Endothelial cell of umbilical vein (primary cell): ENCODE measurements around the gene ANKRD23. TPM values are rescaled to one million over a fixed set of nuclear protein-coding genes. Genes with fewer than 3 reads are reported as not detected.
A peak's percentile ranks its signal among the peaks of the same experiment; 100 is the strongest.

Experiments
- BruUV-seq: library from RNA; stranded (reverse); fragments of 400-500 nt; replicated peaks from 2 replicates; lab custom pipeline; 2021; lab: Mats Ljungman, UMichigan
- CTCF ChIA-PET: fragments of 300-600, 350-600 bp; sonication (Branson Sonifier 250); formaldehyde crosslinking; loops from one replicate; lab custom pipeline; 2021; ENCODE audit warnings: antibody characterized with exemption, inconsistent platforms; lab: Charles Lee
- POLR2A ChIA-PET: fragments of 300-600, 350-600 bp; sonication (Branson Sonifier 250); formaldehyde crosslinking; loops from one replicate; lab custom pipeline; 2021; ENCODE audit warnings: antibody characterized with exemption, inconsistent platforms; lab: Charles Lee
- DNase-seq: peaks from one replicate; pipeline ENCODE4 v3.0.0-alpha.2; 2011; ENCODE audit warnings: low read depth, low spot score
- FAIRE-seq: peaks from 2 replicates; lab custom pipeline; 2011; peaks lifted over from hg19 to GRCh38; lab: Jason Lieb, UNC
- H2AFZ ChIP-seq: 2 replicates; pipeline ENCODE4 v1.6.0; 2012; ENCODE audit warnings: low read depth, low read length, control low read depth, inconsistent platforms
- H3K27ac ChIP-seq: 2 replicates; pipeline ENCODE4 v1.5.1; 2011; ENCODE audit warnings: low read depth, mild to moderate bottlenecking, control low read depth, low read length, moderate library complexity; ENCODE audit not compliant: insufficient read depth
- H3K27me3 ChIP-seq, 2 experiments: 2 replicates each; pipeline versions ENCODE4 v1.6.0 to v1.6.1; 2011; ENCODE audit warnings: low read length in 2 of 2, mixed read lengths in 1 of 2; ENCODE audit not compliant: control insufficient read depth in 2 of 2, insufficient read depth in 2 of 2
- H3K36me3 ChIP-seq, 2 experiments: 2 replicates in 1 of 2; 3 replicates in 1 of 2; pipeline ENCODE4 v1.5.1; 2011; ENCODE audit warnings: low read length in 2 of 2, mild to moderate bottlenecking in 1 of 2, moderate library complexity in 1 of 2; ENCODE audit not compliant: control insufficient read depth in 2 of 2, insufficient read depth in 2 of 2; ENCODE audit errors: extremely low read depth in 1 of 2
- H3K4me1 ChIP-seq: 3 replicates; pipeline ENCODE4 v1.5.1; 2011; ENCODE audit warnings: mild to moderate bottlenecking, low read length; ENCODE audit not compliant: control insufficient read depth, insufficient read depth; ENCODE audit errors: extremely low read depth
- H3K4me2 ChIP-seq: 2 replicates; pipeline ENCODE4 v1.6.1; 2011; ENCODE audit warnings: low read length, control low read depth, mixed read lengths; ENCODE audit not compliant: insufficient read depth
- H3K4me3 ChIP-seq, 3 experiments: fragments of 200-600 bp in 1 of 3; sonication (generic), shearing (Covaris generic) in 1 of 3; replicated peaks in 1 of 3; 2 replicates each; pipeline ENCODE4 v1.5.1; 2011 to 2016; ENCODE audit warnings: control low read depth in 3 of 3, low read length in 3 of 3, mild to moderate bottlenecking in 2 of 3, inconsistent platforms in 1 of 3, low read depth in 1 of 3, moderate library complexity in 1 of 3; ENCODE audit not compliant: insufficient read depth in 1 of 3
- H3K79me2 ChIP-seq: 2 replicates; pipeline ENCODE4 v1.6.0; 2012; ENCODE audit warnings: low read length, inconsistent platforms; ENCODE audit not compliant: control insufficient read depth, insufficient read depth
- H3K9ac ChIP-seq: replicated peaks from 2 replicates; pipeline ENCODE3; 2011; ENCODE audit warnings: low read length, control low read depth; ENCODE audit not compliant: insufficient read depth; ENCODE audit errors: extremely low read depth
- H3K9me1 ChIP-seq: replicated peaks from 3 replicates; pipeline ENCODE4 v1.6.0; 2011; ENCODE audit warnings: mild to moderate bottlenecking, low read length; ENCODE audit not compliant: control insufficient read depth, insufficient read depth; ENCODE audit errors: extremely low read depth
- H3K9me3 ChIP-seq: replicated peaks from 2 replicates; pipeline ENCODE4 v1.5.1; 2012; ENCODE audit warnings: low read length, inconsistent platforms; ENCODE audit not compliant: control insufficient read depth, insufficient read depth
- H4K20me1 ChIP-seq: replicated peaks from 2 replicates; pipeline ENCODE3; 2011; ENCODE audit warnings: mild to moderate bottlenecking, low read length; ENCODE audit not compliant: control insufficient read depth, insufficient read depth; ENCODE audit errors: extremely low read depth
- CTCF ChIP-seq, 2 donors: IDR thresholded peaks; 1 replicate in 1 of 2; 2 replicates in 1 of 2; pipeline ENCODE4 v1.5.1; 2011; ENCODE audit warnings: low read length in 2 of 2, mild to moderate bottlenecking in 2 of 2, moderate library complexity in 2 of 2, control low read depth in 1 of 2, inconsistent platforms in 1 of 2, low read depth in 1 of 2; ENCODE audit not compliant: insufficient read depth in 1 of 2; ENCODE audit errors: extremely low read depth in 1 of 2
- EZH2 ChIP-seq: IDR thresholded peaks from 2 replicates; pipeline ENCODE4 v1.6.1; 2012; ENCODE audit warnings: borderline replicate concordance, low read depth, mild to moderate bottlenecking, moderate library complexity, low read length, inconsistent platforms; ENCODE audit not compliant: severe bottlenecking
- FOS ChIP-seq: IDR thresholded peaks from 2 replicates; pipeline ENCODE4 v1.6.1; 2011; ENCODE audit warnings: mild to moderate bottlenecking, low read length, moderate library complexity, borderline replicate concordance; ENCODE audit not compliant: insufficient read depth
- GATA2 ChIP-seq: IDR thresholded peaks from 2 replicates; pipeline ENCODE4 v1.7.0; 2011; ENCODE audit warnings: low read depth, mild to moderate bottlenecking, moderate library complexity, mixed read lengths, low read length; ENCODE audit not compliant: insufficient read length, insufficient read depth
- JUN ChIP-seq: IDR thresholded peaks from 2 replicates; pipeline ENCODE4 v1.6.1; 2011; ENCODE audit warnings: borderline replicate concordance, low read depth; ENCODE audit not compliant: insufficient read length, insufficient read depth
- MAX ChIP-seq: IDR thresholded peaks from 2 replicates; pipeline ENCODE4 v1.6.1; 2011; ENCODE audit not compliant: insufficient read depth, insufficient read length
- MYC ChIP-seq: IDR thresholded peaks from one replicate; pipeline ENCODE4 v1.6.1; 2011; ENCODE audit warnings: mild to moderate bottlenecking, low read depth, low read length
- POLR2A ChIP-seq: IDR thresholded peaks from 2 replicates; pipeline ENCODE4 v1.6.1; 2012; ENCODE audit warnings: low read depth, mild to moderate bottlenecking, control low read depth, low read length
- POLR2AphosphoS5 ChIP-seq: IDR thresholded peaks from 2 replicates; pipeline ENCODE4 v1.6.1; 2012; ENCODE audit warnings: low read depth, mild to moderate bottlenecking, control low read depth, low read length, moderate library complexity; ENCODE audit not compliant: insufficient read depth
- dilution Hi-C: fragments of 300-500 bp; cut with MboI; formaldehyde crosslinking; loops from one replicate; pipeline ENCODE4 v1.15.0; 2019; ENCODE audit warnings: low sequenced_read_pairs; ENCODE audit not compliant: extremely low pct_ligation_motif_present
- intact Hi-C: fragments of 100-400 bp; cut with micrococcal nuclease; formaldehyde crosslinking; loops from one replicate; pipeline ENCODE4 v1.10.0; 2022
- polyA plus RNA-seq, 4 experiments: library from polyadenylated mRNA; depleted of rRNA in 3 of 4; stranded (reverse) in 3 of 4; unstranded in 1 of 4; fragments of >200 nt; gene quantifications; 2 replicates each; pipeline versions ENCODE4 v1.2.1 to v1.2.3, GENCODE V29; 2011 to 2012; ENCODE audit warnings: missing spikeins in 1 of 4
- total RNA-seq: library from RNA; stranded (reverse); gene quantifications from 2 replicates; pipeline ENCODE4 v1.2.3, GENCODE V29; 2021

ANKRD23 gene
- total and polyA plus RNA-seq, 2 donors (not counting 3 experiments of a cell fraction or from before 2014, with no cell fraction given) = 1.7 to 3.6 TPM

GRCh38 chr2:96817882-96818281 is 25.9 kb downstream of the ANKRD23 start:
- H3K27ac ChIP-seq = no peak overlapping the region
- H3K4me2 ChIP-seq = peak overlapping the region; percentile 78
- H3K9me1 ChIP-seq = no peaks in the 10 kb centered on the region
- no peaks in the 10 kb centered on the region for H3K9me3 ChIP-seq
- DNase-seq (no peak), FAIRE-seq (no peak)
- CTCF ChIA-PET = interaction anchor here (0.7 to 1.8 kb wide), 4 partner anchors 20 to 410 kb away, joined by 3 to 9 read pairs (median 3); partner anchors contain the start of gene ANKRD36
- dilution Hi-C loops = no loop called here
- H3K36me3 ChIP-seq = no peaks in the 10 kb centered on the region
- no peak overlapping the region for H2AFZ ChIP-seq
- H3K9ac ChIP-seq = no peak overlapping the region
- intact Hi-C loops = loop anchor here (2.0 kb wide), 2 partner anchors 143 to 281 kb away; partner anchors contain the start of gene ARID5A
- H3K4me1 ChIP-seq = peaks cover 13% of the 10 kb centered on the region
- H3K4me3 ChIP-seq = no peak overlapping the region
- H3K79me2 ChIP-seq = peaks cover 10% of the 10 kb centered on the region
- H4K20me1 ChIP-seq = no peaks in the 10 kb centered on the region
- POLR2A ChIA-PET = no interaction called here
- no peak for TF ChIP-seq POLR2A
- no peak for TF ChIP-seq MAX
- no peak for TF ChIP-seq CTCF (IDR thresholded peaks at IDR 0.05; ENCODE audit: extremely low read depth in 1 of 2, insufficient read depth in 1 of 2, low read depth in 1 of 2, low read length in 2 of 2)
- no peak for TF ChIP-seq MYC
- TF ChIP-seq GATA2 = no peak
- TF ChIP-seq JUN = no peak
- no peak for TF ChIP-seq FOS
- TF ChIP-seq POLR2AphosphoS5 = no peak
- no peak for TF ChIP-seq EZH2
- TSS peak; percentile 15 for BruUV-seq
- H3K27me3 ChIP-seq = no peaks in the 10 kb centered on the region
